Hematopoietic multipotent progenitor cell treated with erythropoietin and hydrocortisone succinate and interleukin-3 and kit ligand, for 17 days (in vitro differentiated cells): ENCODE results near the gene PTPRM.

Experiments used
- DNase-seq: peaks from one replicate; pipeline ENCODE4 v3.0.0-alpha.2; 2015; ENCODE audit warnings: low spot score

The PTPRM gene

DNA sequence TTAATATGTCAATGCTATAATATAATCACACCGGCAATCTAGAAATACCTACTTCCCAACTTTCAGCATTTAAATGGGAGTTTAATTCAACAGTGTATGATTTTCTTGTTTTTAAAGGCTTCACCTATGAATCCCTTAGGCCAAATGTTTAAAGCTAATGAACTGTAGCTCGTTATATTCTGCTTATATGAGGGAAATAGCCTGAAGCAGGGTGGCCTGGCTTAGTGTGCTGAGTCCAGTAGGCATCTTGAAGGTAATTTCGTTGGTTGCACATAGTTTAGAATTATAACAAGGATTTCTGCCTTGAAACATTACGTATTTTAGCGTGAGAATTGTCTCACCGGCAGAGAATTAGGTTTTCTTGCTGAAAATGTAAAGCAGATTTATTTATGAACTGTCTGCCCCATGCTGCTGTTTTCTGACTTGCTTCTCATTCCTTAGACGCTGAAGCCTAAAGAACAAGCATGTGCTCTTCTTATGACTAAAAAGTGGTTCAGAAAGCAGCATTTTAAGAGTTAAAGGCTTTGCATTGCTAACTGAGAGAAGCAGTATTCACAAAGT is 608.5 kb downstream of the PTPRM start:
- DNase-seq = no peak

DNA sequence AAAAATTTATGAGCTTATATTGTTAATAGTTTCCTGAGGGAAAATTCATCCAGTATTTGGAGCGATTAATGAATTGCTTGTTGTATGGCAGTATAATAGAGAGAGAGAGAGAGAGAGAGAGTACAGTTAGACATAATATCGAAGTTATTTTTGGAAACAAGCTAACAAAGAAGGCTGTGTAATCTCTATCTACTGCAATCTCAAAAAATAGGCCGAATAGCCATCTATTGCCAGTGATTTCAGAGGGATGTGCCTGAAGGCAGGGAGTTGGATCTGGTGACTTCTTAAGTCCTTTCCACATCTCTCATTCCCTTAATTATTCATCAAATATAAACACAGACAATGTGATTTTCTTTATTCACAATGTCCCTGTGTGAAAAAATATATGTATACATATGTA is 609.0 kb downstream of the PTPRM start:
- DNase-seq = no peak

DNA sequence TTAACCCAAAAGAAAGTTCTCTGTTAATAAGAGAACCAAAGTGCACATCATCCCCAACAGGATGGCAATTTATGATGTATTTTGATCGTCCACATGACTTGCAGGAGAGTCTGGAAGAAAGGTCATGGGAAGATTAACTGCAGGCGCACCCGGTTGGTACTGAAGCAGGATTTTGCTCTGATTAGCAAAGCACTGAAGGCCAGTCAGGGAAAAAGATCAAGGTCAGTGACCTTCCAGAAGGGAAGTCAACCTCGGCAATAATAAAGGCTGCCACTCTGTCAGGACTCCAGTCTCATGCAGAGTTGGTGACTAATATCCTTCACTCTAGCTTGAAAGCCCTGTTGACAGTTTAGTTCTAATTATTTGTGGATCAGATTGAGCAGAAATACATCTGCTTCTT is 609.4 kb downstream of the PTPRM start:
- no peak for DNase-seq

DNA sequence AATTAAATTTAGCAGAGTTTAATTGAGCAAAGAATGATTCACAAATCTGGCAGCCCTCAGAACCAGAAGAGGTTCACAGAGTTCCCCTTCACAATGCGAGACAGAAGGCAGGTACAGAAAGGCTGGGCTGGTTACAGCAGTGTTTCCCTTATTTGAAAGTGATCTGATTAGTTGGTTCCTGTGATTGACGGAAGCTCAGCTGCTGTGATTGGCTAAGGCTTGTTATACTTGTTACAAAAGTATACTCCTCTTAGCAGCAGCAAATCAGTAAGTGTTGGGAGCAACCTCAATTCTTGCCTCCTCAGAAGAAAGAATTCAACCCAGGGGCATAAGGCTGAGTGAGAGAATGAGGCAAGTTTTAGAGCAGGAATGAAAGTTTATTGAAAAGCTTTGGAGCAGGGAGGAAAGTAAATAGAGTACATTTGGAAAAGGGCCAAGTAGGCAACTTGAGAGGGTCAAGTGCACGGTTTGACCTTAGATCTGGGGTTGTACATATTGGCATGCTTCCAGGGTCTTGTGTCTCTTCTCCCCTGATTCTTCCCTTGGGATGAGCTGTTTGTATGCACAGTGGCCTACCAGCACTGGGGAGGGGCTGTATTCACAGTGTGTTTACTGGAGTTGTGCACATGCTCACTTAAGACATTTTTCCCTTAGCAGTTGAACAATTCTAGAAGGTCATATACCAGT is 610.4 kb downstream of the PTPRM start:
- no peak for DNase-seq

DNA sequence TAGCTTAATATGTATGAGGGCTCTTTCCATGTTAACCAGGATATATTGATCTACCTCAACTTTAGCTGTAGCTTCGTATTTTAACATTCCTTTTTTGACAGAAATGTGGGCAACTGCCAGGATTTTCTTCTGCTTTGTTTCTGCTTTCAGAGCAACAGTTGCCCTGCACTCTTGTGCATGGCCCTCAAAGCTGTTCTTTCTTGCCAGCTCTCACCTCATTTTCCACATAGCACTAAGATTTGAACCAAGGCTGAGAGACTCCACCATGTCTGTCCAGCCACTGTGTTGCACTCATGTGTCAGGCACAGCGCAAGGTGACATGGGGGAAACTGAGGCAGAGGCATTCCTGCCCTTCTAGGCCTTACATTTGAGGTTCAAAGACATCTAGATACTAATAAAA is 619.3 kb downstream of the PTPRM start:
- DNase-seq = no peak

DNA sequence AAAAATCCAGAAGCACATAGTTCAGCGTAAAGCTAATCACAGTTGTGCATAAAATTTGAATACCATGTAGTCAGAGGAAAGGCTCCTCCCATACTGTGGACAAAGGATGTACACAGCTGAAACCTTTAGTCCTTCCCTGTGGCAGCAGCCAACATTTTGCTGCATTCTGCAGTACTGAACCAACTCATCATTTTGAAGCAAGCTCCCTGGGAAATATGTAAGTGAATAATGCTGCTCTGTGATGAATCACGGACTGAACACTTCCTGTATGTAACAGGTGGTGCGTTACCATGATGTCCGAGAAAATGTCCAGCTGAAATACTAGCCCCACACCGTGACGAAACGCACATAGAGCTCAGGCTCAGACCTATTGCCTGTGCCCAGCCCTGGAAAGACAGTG is 621.1 kb downstream of the PTPRM start:
- DNase-seq = no peak

DNA sequence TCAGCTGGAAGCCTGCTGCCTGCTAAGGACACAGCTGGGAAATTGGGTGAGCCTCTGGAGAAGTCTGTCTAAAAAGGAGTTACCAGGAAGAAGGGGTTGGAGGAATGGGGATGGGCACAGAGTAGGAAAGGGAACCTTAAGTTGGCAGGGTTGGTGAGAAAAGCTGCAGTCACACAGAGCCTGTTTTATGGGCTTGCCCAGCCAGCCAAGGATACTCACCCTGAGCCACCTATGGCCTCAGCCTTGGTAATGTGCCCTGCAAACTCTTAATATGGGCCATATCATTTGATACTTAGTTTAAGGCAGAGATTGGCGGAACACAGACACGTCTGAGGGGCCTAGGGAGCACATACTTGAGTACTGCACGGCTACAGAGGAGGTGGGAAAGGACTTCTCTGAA is 623.9 kb downstream of the PTPRM start:
- DNase-seq = no peak

DNA sequence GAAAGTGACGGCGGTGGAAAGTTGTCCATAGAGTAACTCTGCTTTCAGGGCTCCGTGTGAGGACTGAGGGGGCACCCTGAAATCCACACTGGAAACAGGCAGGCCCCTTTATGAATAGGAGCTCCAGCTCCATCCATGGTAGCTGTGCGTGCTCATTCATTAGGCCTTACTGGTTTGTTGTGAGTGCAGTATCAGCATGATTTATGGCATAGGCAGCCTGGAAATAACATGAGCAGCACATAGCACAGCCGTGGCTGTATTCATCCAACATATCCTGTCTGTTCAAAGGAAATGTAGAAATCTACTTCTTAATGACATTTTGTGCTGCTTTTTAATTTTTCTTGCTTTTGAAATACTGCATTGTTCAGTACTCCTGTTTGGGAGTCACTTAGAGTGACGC is 627.3 kb downstream of the PTPRM start:
- DNase-seq = no peak

DNA sequence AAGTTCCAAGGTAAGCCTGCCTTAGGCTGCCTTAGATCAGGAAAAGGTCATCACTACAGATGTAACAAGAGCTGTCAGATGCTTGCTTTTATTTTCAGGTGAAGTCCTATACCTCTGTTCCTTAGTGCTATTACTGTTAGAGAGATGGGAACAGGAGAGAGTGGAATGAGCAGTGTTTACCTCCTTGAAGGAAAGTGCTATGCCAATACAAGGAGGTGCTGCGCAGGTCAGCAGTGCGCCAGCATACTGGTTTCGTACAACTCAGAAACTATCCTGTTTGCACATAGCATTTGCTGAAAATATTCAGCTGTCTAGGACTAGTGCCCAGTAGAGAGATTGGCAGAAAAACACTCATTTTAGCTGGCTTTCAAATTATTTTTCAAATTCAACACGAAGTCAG is 629.1 kb downstream of the PTPRM start:
- DNase-seq = no peak

DNA sequence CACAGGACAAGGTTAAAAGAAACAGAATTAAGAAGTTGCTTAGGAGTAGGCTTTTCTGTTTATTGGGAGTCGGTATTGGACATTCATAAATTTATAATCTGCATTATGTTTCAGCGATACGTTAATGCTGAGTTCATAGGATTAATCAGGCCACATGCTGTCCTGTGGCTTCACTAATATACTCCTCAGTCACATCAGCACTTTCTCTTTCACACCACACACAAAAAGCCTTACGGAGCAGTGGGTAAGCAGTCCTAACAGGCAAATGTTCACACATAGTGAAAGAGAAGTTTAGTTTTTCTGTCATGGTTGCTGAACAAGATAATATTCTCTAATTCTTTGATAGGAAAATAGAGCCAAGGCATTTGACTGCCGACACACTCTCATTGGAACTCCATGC is 630.4 kb downstream of the PTPRM start:
- DNase-seq = no peak

DNA sequence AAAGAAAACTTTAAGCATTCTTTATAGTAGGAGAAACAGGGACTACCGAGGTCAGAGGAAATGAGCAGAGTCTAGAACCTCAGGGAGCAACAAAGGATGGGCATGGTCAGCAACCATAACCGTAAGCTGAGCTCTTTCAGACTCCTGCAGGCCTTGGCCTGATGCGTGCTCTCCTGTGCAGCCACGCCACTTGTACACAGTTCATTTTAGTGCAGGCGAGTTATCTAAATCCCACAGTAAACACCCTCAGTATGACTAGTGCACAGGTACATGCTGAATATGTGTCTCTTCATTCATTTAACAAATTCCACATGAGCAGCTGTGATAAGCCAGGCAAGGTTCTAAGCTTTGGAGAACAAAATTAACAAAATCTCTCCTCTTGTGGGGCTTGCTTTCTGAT is 640.9 kb downstream of the PTPRM start:
- no peak for DNase-seq

DNA sequence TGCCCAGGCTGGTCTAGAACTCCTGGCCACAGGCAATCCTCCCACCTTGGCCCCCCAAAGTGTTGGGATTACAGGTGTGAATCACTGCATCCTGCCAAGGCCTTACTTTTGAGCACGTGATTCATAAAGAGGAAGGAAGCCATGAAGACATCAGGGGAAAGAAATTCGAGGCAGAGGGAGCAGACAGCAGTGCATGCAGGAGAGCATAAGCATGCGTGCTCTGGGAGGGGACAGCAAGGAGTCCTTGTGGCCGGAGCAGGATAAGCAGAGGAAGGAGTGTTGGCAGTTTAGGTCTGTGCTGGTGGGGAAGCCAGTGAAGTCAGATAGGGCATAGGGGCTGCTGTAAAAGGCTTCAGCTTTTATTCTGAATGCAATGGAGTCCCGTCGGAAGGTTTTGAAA is 641.6 kb downstream of the PTPRM start:
- no peak for DNase-seq

DNA sequence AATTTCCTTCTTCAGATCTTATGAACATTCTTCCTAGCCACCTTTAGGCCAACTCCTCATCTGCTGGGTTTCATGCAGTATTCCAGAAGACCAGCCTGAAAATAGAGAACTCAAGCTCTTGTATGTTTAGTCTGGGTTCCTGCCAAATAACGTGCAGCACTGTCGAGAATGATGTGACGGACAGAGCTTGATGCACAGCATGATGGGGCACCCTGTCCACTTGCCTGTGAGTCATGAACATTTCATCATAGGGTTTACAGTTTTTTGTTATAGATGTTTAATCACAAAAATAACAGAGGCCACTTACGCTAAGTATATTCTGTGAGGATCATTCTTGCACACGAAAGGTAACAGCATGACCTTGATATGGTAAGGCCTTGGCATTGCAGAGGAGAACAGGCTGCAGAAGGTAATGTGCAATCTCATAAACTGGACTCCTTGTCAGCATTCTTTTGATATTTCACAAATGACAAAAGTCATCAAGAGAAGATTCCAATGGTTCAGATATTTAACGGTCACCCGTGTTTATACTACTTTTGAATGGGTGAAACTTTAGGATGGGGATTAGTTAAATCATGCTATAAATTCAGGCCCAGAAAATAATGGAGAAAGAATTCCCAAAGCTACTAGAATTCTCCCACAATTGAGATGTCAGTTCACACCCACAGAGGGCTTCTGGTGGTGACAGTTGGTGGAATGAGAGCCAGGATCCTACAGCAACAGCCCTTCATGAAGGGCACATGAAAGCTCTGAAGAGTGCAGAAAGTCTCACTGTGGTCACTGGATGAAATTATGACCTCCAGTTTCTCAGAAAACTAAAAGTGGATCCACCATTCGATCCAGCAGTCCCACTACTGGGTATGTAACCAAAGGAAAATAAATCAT is 646.0 kb downstream of the PTPRM start:
- no peak for DNase-seq

DNA sequence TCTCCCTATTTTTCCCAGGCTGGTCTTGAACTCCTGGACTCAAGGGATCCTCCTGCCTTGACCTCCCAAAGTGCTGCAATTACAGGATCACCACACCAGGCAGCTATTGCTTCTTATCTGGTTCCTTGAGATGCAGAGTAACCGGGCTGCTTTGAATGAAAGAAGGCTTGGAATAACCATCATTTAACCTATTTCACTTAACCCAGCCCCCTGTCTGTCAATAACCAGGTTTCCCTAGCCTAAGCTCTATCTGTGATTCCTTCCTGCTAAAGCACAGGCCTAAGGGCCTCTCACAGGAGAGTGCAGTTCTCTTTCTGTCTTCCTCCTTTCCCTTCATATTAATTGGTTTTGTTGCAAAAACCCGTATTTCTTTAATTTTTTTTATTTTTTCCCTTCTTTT is 648.6 kb downstream of the PTPRM start:
- DNase-seq = no peak

DNA sequence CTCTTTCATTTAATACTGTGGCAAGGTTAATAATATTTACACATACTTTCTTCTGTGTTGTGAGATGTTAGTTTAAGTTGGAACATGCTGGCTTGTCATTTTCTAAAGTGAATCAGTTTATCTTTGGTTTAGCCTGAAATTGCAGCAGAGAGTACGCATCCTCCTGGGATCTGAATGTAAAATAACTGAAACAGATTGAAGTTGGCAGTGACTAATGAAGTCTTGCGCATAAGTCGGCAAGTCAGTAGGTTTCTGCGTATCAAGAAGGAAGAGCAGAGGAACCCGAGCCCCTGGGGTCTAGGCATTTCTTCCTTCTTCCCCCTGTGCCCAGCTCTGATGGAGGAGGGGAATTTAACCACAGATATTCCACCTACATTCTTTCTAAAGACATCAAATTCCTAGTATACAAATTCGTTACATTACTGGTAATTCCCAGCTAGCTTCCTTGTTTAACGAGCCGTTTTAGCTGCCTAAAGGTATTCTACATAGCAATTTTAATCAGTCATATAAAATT is 650.0 kb downstream of the PTPRM start:
- no peak for DNase-seq

DNA sequence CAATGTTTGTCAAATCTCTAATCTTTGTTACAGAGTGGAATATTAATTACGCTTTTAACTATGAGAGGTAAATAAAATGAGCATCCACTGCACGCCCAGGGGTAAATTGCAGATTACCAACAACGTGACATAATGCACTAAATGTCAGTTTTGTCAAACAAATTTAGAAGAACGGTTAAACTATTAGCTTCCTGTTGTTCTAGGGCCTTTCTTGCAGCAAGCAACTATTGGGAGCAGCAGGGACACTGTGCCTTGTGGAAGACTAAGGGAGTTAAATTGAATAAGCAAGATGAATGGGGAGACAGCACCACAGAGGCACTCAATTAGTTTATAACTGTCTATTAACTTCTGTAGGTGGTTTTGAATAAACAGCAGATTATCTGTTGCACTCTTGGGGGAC is 651.1 kb downstream of the PTPRM start:
- no peak for DNase-seq

DNA sequence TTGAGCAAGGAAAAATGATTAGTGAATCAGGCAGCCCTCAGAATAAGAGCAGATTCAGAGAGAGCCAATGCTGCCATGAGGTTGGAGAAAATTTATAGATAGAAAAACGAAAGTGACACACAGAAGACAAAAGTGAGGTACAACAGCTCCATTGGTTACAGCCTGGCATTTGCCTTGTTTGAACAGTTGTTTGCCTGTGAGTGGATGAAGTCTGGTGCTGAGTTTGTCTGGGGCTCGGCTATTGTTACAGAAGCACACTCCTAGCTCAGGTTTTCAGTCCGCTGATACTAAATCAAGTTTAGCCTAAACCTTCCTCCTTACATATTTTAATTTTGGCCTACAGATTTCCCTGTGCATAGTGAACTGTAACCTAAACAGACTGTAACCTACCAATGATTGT is 654.3 kb downstream of the PTPRM start:
- no peak for DNase-seq

DNA sequence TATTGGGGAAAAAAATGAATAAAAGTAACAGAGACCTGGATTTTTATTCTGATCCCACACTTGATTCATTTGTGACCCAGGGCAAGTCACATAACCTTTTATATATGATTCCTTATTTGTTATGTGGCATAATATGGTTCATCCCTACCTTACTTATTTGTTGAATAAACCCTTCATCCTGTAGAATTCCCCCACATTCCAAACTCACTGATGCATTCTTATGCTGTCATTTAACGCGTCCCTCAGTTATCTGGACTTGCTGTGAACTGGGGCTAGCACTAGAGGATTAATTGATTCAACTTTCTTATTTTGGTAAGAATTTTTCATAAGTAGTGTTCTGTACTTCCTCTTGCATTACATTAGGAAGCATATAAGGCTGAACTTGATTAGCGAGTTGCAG is 657.5 kb downstream of the PTPRM start:
- DNase-seq = no peak

DNA sequence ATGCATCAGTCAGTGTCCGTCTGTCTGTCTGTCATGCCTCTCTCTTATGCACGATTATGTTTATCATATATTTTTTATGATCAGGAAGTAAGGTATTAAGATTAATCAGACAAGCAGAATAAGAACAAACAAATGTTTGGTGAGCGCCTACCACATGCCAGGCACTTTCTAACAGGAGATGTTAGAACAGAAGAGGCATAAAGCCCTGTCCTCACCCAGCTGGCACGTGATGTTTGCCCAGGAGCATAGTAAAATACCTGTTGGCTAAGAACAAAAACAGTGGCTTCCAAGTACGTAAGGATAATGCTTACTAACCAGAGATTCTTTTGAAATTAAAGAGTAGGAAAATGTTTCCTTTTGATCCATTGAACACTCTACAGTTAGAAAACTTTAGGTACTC is 661.9 kb downstream of the PTPRM start:
- DNase-seq = no peak

DNA sequence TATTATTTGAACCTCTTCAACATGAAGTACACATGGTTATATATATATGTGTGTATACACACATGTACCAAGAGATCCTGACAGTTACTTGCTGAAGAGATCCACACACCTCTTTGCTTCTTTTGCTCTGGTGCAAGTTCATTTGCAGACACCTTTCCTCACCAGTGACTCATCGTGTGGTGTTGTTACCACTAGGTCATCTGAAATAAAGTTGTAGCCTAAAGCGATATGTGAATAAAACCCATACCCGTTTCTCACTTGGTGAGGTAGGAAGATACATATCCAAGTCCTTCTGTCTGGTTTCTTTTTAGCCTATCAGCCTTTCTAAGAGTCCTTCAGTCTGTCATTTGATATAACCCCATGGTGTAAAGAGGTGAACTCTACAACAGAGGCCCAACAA is 662.7 kb downstream of the PTPRM start:
- DNase-seq = no peak

DNA sequence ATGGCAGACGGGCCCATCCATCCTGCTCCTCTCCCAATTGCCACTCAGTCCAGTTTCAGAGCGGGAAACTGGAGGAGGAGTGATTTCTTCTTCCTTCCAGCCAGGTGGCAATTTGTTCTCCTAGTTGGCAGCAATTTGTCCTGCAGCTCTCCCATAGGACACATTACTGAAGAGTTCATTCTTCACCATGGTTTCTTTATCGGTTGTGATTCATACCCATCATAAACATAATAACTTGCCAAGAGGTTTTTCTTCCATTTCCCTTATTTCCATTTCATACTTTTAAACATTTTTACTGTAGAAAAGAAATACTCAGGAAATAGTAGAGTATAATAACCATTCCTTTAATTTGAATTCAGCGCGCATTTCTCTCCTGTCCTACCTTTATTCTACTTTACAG is 664.2 kb downstream of the PTPRM start:
- DNase-seq = no peak

DNA sequence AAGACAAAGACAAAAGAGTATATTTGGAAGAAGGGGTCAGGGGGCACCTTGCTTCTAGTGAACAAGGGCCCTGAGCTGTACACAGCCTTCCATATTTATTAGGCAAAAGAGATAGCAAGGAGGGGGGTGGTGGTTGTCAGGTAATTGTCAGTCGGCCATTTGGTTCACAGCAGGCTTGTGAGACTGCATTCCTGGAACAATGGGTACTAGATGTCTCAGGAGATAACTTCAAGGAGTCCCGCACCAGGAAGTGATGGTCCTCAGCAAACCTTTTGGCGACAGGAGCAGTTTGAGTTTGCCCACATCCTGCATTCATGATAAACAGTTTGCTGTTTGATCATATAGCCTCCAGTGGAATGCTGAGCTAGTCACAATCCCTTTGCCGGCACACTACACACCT is 665.7 kb downstream of the PTPRM start:
- DNase-seq = no peak

DNA sequence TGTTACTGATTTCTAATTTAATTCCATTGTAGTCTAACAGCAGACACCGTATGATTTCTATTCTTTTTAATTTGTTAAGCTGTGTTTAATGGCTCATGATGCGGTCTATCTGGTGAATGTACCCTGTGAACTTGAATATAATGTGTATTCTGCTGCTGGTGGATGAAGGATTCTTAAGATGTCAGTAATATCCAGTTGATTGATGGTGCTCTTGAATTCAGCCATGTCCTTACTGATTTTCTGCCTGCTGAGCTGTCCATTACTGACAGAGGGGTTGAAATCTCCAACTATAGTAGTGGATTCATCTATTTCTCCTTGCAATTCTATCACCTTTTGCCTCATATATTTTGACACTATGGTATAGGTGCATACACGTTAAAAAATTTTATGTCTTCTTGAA is 668.8 kb downstream of the PTPRM start:
- DNase-seq = no peak
